Mesothelial cell of epicardium (in vitro differentiated cells): ENCODE data around the gene SLCO3A1. TPM values are rescaled to one million over a fixed set of nuclear protein-coding genes. Genes with fewer than 3 reads are reported as not detected.

Experiments
- DNase-seq, 2 experiments: peaks; one replicate each; pipeline ENCODE4 v3.0.0; 2021; ENCODE audit warnings: low spot score in 2 of 2; ENCODE audit not compliant: unreplicated experiment in 2 of 2
- H3K27ac Mint-ChIP-seq: 2 replicates; pipeline ENCODE4 v1.8.0; 2021; ENCODE audit warnings: mixed read lengths
- H3K27me3 Mint-ChIP-seq: 2 replicates; pipeline ENCODE4 v1.8.0; 2021; ENCODE audit warnings: low read depth, mixed read lengths
- H3K36me3 Mint-ChIP-seq: 2 replicates; pipeline ENCODE4 v1.8.0; 2021; ENCODE audit warnings: mixed read lengths
- H3K4me1 Mint-ChIP-seq: 2 replicates; pipeline ENCODE4 v1.8.0; 2021; ENCODE audit warnings: mixed read lengths
- H3K4me3 Mint-ChIP-seq: 2 replicates; pipeline ENCODE4 v1.8.0; 2021; ENCODE audit warnings: mild to moderate bottlenecking, moderate library complexity, mixed read lengths
- H3K9me3 Mint-ChIP-seq: 2 replicates; pipeline ENCODE4 v1.8.0; 2021; ENCODE audit warnings: mixed read lengths
- CTCF ChIP-seq: fragments of 200-600 bp; sonication (generic); IDR thresholded peaks from one replicate; pipeline ENCODE4 v1.5.0; 2021; ENCODE audit warnings: antibody characterized with exemption; ENCODE audit not compliant: unreplicated experiment
- total RNA-seq: library from RNA; stranded (reverse); gene quantifications from 3 replicates; pipeline ENCODE4 v1.2.1, GENCODE V29; 2021

SLCO3A1 gene
- total RNA-seq, 1 donor from 2014 or later: 1.9 TPM

- H3K4me1 Mint-ChIP-seq: peaks cover 58% of the 10 kb centered on the region
- no peak for TF ChIP-seq CTCF
- H3K36me3 Mint-ChIP-seq: peaks cover 7% of the 10 kb centered on the region
- no peak overlapping the region for H3K4me3 Mint-ChIP-seq
- H3K27me3 Mint-ChIP-seq: peaks cover 22% of the 10 kb centered on the region
- no peak for DNase-seq
- no peak overlapping the region for H3K27ac Mint-ChIP-seq
- H3K9me3 Mint-ChIP-seq: peaks cover 8% of the 10 kb centered on the region
Measured at GRCh38 chr15:92118936-92119325, 265.4 kb downstream of the SLCO3A1 start.

DNA sequence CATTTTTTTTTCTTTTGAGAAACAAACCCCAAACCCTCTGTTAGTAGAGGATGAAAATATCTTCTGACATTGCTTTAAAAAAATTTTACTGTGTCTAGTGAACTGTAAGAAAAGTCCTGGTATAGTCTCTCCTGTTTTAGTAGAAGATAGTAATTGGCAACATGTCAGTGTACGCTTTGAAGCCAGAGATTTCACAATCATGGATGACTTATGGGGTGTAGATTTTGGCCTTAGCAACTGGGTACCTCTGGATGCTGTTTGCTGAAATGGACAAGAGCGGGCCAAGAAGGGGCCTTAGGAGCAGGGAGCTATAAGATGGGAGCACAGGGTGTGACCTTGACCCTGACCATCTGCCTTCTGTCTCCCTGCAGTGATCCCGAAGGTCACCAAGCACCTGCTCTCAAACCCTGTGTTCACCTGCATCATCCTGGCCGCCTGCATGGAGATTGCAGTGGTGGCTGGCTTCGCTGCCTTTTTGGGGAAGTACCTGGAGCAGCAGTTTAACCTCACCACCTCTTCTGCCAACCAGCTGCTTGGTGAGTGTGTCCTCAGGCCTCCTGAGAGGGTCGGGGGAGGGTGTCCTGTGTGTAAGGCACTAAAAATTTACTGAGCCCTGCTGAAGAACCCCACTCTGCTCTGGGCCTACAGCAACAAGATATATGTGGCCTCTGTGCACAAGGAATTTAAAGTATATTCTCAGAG is 266.7 kb downstream of the SLCO3A1 start:
- H3K27ac Mint-ChIP-seq: peak overlapping the region; percentile 83
- peaks cover 15% of the 10 kb centered on the region for H3K27me3 Mint-ChIP-seq
- no peak for DNase-seq
- H3K36me3 Mint-ChIP-seq: peaks cover 7% of the 10 kb centered on the region
- peaks cover 66% of the 10 kb centered on the region for H3K4me1 Mint-ChIP-seq
- H3K4me3 Mint-ChIP-seq: no peak overlapping the region
- H3K9me3 Mint-ChIP-seq: peaks cover 8% of the 10 kb centered on the region
- no peak for TF ChIP-seq CTCF

DNA sequence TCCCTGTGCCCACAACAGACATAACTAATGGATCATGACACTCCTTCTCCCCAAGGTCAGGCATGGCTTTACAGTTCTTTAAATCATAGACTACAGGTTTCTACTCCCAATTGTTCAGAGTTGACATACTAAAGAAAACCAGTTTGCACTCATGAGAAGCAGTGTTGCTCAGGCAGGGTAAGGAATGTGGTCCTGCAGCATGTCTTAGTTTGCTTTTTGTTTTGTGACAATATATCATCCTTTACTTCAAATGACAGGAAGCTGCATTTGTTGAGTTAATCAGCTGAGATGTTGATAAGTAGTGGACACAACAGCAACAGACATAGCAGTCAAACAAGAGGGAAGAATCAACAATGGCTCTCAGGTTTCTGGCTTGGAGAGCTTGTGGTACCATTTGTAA is 267.5 kb downstream of the SLCO3A1 start:
- Mint-ChIP-seq H3K9me3 (peaks cover 8% of the 10 kb centered on the region), H3K4me3 (no peak overlapping the region), H3K36me3 (peaks cover 7% of the 10 kb centered on the region), H3K4me1 (peaks cover 66% of the 10 kb centered on the region), H3K27me3 (peaks cover 20% of the 10 kb centered on the region), H3K27ac (peak overlapping the region; percentile 83)
- DNase-seq: no peak
- no peak for TF ChIP-seq CTCF

DNA sequence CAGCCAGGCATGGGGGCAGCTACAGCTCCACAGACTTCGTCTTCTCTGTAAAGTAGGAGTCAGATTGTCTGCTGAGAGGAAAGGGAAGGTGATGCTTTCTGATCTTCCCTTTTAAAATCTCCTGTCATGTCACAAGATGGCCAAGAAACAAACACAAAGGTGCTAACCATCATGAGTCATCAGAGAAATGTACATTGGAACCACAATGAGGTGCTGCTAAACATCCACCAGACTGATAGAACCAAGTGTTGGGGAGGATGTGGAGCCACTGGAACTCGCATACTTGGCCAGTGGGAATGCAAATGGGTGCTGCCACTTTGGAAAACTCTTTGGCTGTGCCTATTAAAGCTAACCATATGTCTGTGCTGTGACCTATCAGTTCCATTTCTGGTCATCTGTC is 268.8 kb downstream of the SLCO3A1 start:
- H3K4me3 Mint-ChIP-seq: no peak overlapping the region
- no peak for DNase-seq
- no peak for TF ChIP-seq CTCF
- peaks cover 7% of the 10 kb centered on the region for H3K36me3 Mint-ChIP-seq
- peaks cover 8% of the 10 kb centered on the region for H3K9me3 Mint-ChIP-seq
- peaks cover 24% of the 10 kb centered on the region for H3K27me3 Mint-ChIP-seq
- H3K27ac Mint-ChIP-seq: no peak overlapping the region
- H3K4me1 Mint-ChIP-seq: peaks cover 54% of the 10 kb centered on the region

DNA sequence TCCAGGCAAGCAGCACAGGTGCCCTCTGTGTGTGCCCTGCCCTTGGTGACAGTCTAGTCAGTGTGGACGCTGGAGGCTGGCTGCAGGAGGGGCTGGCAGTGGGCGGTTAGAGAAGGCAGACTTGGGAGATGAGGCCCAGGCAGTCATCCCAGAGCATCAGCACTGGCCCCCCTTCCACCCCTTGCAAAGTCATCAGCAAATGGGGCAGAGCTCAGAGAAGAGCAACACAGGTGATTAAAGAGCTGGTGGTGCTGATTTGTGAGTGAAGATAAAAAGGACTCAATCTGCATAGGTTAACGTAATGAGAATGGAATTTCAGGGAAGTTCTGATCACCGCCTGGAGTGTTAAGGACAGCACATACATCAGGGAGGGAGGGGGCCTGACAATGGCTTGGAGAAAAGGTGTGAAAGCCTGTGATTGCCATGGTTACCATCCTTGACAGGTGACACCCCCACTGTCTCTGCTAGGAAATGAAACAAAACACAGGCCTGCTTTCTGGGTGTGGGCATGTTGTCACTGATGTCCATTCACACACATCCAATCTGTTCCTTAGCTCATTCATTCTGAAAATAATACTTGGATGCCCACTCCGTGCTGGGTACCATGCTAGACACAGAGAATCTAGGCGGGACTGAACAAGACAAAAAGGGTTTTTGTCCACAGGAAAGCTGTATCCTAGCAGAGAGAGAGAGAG is 270.6 kb downstream of the SLCO3A1 start:
- peaks cover 7% of the 10 kb centered on the region for H3K36me3 Mint-ChIP-seq
- H3K4me1 Mint-ChIP-seq: peaks cover 46% of the 10 kb centered on the region
- DNase-seq: no peak
- peaks cover 8% of the 10 kb centered on the region for H3K9me3 Mint-ChIP-seq
- H3K27ac Mint-ChIP-seq: no peak overlapping the region
- peaks cover 27% of the 10 kb centered on the region for H3K27me3 Mint-ChIP-seq
- no peak overlapping the region for H3K4me3 Mint-ChIP-seq
- TF ChIP-seq CTCF: no peak
